ENCODE results near the gene CELF1. TPM values are rescaled to one million over a fixed set of nuclear protein-coding genes. Genes with fewer than 3 reads are reported as not detected.

CELF1 gene
- polyA plus RNA-seq, 1 donor (not counting 4 experiments of a cell fraction or from before 2014, with no cell fraction given) = 110 TPM

DNA sequence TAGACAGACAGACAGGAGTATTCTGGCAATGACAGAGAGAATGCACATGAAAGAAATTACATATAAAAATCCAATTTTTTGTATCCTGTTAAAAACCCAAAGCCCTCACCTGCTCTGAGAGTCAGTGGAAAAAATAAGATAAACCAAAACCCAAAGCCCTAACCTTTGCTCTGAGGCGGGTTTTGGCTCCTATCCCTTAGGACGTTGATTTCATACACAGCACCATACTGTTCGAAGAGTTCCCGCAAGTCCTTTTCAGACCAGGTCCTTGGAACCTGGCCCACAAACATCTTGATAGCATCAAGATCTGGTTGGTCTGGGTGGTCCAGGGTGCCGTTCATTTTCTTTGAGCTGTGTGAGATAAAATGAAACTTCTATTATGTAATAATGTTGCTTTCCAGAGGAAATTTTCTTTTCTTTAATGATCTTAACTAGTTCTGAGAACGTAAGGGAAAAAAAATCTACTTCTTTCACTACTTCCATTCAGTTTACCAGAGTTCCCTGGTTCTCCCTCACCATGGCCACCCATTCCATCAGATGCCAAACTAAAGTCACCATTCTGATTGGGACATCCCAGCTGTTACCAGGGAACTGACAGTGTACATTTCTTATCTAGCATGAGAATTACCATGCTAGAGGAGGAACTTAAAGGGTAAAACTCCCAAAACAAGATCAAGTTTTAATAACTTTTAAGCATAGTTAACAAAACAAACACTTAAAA lies 64.1 kb downstream of the CELF1 start:
- peaks cover 3% of the 10 kb centered on the region for H4K20me1 ChIP-seq (ENCODE audit: control insufficient read depth, extremely low read depth, insufficient read depth, low read length)

DNA sequence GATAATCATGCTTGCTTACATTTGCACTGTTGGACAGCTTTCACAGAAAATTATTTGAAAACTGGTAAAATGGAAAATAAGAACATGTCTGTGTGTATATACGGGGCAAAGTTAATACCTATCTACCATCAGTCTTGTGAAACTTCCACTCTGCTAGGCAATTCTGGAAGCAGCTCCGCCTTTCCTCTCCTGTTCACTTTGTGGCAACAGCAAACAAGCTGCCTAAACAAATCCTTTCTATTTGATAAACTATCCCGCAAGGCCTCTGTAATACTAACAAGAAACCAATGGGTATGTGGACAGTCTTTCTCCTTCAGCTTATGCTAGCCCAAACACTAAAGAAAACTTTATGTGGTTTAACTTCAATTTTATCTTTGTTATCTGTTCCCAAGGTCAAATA lies 64.8 kb downstream of the CELF1 start:
- H3K27me3 ChIP-seq (ENCODE audit: control insufficient read depth, extremely low read depth, insufficient read depth, low read length) = no peaks in the 10 kb centered on the region
- FAIRE-seq (no peak), DNase-seq (ENCODE audit: low read depth, low spot score) (no peak)
- TF ChIP-seq, protein P1, sequence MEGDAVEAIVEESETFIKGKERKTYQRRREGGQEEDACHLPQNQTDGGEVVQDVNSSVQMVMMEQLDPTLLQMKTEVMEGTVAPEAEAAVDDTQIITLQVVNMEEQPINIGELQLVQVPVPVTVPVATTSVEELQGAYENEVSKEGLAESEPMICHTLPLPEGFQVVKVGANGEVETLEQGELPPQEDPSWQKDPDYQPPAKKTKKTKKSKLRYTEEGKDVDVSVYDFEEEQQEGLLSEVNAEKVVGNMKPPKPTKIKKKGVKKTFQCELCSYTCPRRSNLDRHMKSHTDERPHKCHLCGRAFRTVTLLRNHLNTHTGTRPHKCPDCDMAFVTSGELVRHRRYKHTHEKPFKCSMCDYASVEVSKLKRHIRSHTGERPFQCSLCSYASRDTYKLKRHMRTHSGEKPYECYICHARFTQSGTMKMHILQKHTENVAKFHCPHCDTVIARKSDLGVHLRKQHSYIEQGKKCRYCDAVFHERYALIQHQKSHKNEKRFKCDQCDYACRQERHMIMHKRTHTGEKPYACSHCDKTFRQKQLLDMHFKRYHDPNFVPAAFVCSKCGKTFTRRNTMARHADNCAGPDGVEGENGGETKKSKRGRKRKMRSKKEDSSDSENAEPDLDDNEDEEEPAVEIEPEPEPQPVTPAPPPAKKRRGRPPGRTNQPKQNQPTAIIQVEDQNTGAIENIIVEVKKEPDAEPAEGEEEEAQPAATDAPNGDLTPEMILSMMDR (optimal IDR thresholded peaks at IDR 0.05 in 1 of 3, IDR thresholded peaks at IDR 0.05 in 1 of 3, conservative IDR thresholded peaks at IDR 0.05 in 1 of 3; ENCODE audit: extremely low read depth in 1 of 3, insufficient read depth in 2 of 3, low read length in 3 of 3) = no peak
- no peak for TF ChIP-seq EZH2 (IDR thresholded peaks at IDR 0.05; ENCODE audit: low read length)
- peaks cover 1% of the 10 kb centered on the region for H3K9me1 ChIP-seq (ENCODE audit: control insufficient read depth, extremely low read depth, insufficient read depth, low read length)
- H3K9ac ChIP-seq (ENCODE audit: control insufficient read depth, extremely low read depth, insufficient read depth, low read length) = no peak overlapping the region
- no peaks in the 10 kb centered on the region for H3K4me1 ChIP-seq (ENCODE audit: control insufficient read depth, extremely low read depth, insufficient read depth, low read length)
- no peak overlapping the region for H3K4me3 ChIP-seq (ENCODE audit: control insufficient read depth in 2 of 3, extremely low read depth in 1 of 3, insufficient read depth in 2 of 3, low read depth in 1 of 3, low read length in 3 of 3)
- no peak overlapping the region for H3K4me2 ChIP-seq (ENCODE audit: control insufficient read depth, extremely low read depth, insufficient read depth, low read depth, low read length)
- no peaks in the 10 kb centered on the region for H3K9me3 ChIP-seq (ENCODE audit: control insufficient read depth, low read depth, low read length)
- peaks cover 3% of the 10 kb centered on the region for H4K20me1 ChIP-seq (ENCODE audit: control insufficient read depth, extremely low read depth, insufficient read depth, low read length)
- no peak overlapping the region for H3K27ac ChIP-seq (ENCODE audit: control insufficient read depth, insufficient read depth, low read length)
- H2AFZ ChIP-seq (ENCODE audit: control insufficient read depth, low read length) = no peak overlapping the region
- H3K36me3 ChIP-seq (ENCODE audit: control insufficient read depth in 2 of 2, extremely low read depth in 1 of 2, insufficient read depth in 2 of 2, low read length in 2 of 2) = peaks cover 20 to 35% of the 10 kb centered on the region in 2 experiments
- peaks cover 37% of the 10 kb centered on the region for H3K79me2 ChIP-seq (ENCODE audit: control insufficient read depth, insufficient read depth, low read length)
- dilution Hi-C loops (cut with MboI; ENCODE audit: extremely low pct_ligation_motif_present, low sequenced_read_pairs) = no loop called here

More for the DNA sequence above, 64.1 kb downstream of the CELF1 start:
- dilution Hi-C loops (cut with MboI; ENCODE audit: extremely low pct_ligation_motif_present, low sequenced_read_pairs) = no loop called here
- Histone ChIP-seq H3K27me3 (ENCODE audit: control insufficient read depth, extremely low read depth, insufficient read depth, low read length) (no peaks in the 10 kb centered on the region), H3K9ac (ENCODE audit: control insufficient read depth, extremely low read depth, insufficient read depth, low read length) (no peak overlapping the region), H3K4me3 (ENCODE audit: control insufficient read depth in 2 of 3, extremely low read depth in 1 of 3, insufficient read depth in 2 of 3, low read depth in 1 of 3, low read length in 3 of 3) (no peak overlapping the region), H3K79me2 (ENCODE audit: control insufficient read depth, insufficient read depth, low read length) (peaks cover 41% of the 10 kb centered on the region), H3K4me2 (ENCODE audit: control insufficient read depth, extremely low read depth, insufficient read depth, low read depth, low read length) (no peak overlapping the region), H3K9me1 (ENCODE audit: control insufficient read depth, extremely low read depth, insufficient read depth, low read length) (no peaks in the 10 kb centered on the region), H3K36me3 (ENCODE audit: control insufficient read depth in 2 of 2, extremely low read depth in 1 of 2, insufficient read depth in 2 of 2, low read length in 2 of 2) (peaks cover 16 to 34% of the 10 kb centered on the region in 2 experiments), H3K9me3 (ENCODE audit: control insufficient read depth, low read depth, low read length) (no peaks in the 10 kb centered on the region), H2AFZ (ENCODE audit: control insufficient read depth, low read length) (no peak overlapping the region), H3K4me1 (ENCODE audit: control insufficient read depth, extremely low read depth, insufficient read depth, low read length) (no peaks in the 10 kb centered on the region), H3K27ac (ENCODE audit: control insufficient read depth, insufficient read depth, low read length) (no peak overlapping the region)
- TF ChIP-seq, protein P1 (optimal IDR thresholded peaks at IDR 0.05 in 1 of 3, IDR thresholded peaks at IDR 0.05 in 1 of 3, conservative IDR thresholded peaks at IDR 0.05 in 1 of 3; ENCODE audit: extremely low read depth in 1 of 3, insufficient read depth in 2 of 3, low read length in 3 of 3) = no peak
- TF ChIP-seq EZH2 (IDR thresholded peaks at IDR 0.05; ENCODE audit: low read length) = no peak
- FAIRE-seq (no peak), DNase-seq (ENCODE audit: low read depth, low spot score) (no peak)

Measured in keratinocyte (primary cell).